ENCODE measurements around the gene RAI14. TPM values are rescaled to one million over a fixed set of nuclear protein-coding genes. Genes with fewer than 3 reads are reported as not detected.
"Not testable (repeated sequence)": the region's sequence is repeated elsewhere in the genome, so short reads cannot be mapped to it uniquely, and the experiment has no call there.

Gene RAI14
- total RNA-seq, 1 donor from 2014 or later = 307 TPM

DNA sequence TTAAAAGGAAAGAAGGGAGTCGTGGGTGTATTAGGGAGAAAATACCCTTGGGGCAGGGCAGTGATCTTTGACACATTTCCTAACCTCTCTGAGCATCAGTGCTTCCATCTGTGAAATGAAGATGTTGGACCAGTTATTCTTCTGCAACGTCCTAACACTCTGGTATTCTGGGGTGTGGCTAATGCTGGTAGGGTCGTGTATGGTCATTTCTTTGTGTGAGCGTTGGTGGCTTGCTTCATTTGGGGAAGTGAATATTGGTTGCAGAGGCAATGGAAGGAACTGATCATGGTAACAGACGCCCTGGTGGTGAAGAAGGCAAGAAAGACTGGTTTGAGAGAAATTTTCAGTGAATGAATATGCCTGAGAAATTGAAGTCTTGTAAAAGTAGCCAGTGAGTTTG, 114.9 kb downstream of the RAI14 start:
- Histone ChIP-seq H3K4me2 (ENCODE audit: low read length) (no peak overlapping the region), H3K27ac (ENCODE audit: low read depth, low read length) (no peak overlapping the region), H3K4me3 (ENCODE audit: insufficient read depth, low read depth, low read length) (no peak overlapping the region), H3K27me3 (ENCODE audit: insufficient read depth, low read length) (no peaks in the 10 kb centered on the region), H3K9ac (ENCODE audit: low read length) (no peak overlapping the region), H3K36me3 (ENCODE audit: insufficient read depth, low read length) (peaks cover 21% of the 10 kb centered on the region), H2AFZ (ENCODE audit: low read depth, low read length) (no peak overlapping the region), H3K79me2 (ENCODE audit: insufficient read depth, low read length) (peaks cover 81% of the 10 kb centered on the region), H3K4me1 (ENCODE audit: insufficient read depth, low read length) (no peaks in the 10 kb centered on the region), H3K9me3 (ENCODE audit: insufficient read depth, low read depth, low read length) (no peaks in the 10 kb centered on the region), H4K20me1 (ENCODE audit: insufficient read depth, low read length) (peaks cover 61% of the 10 kb centered on the region)
- DNase-seq (ENCODE audit: low read depth) (no peak), FAIRE-seq (no peak)
- TF ChIP-seq, protein P1, sequence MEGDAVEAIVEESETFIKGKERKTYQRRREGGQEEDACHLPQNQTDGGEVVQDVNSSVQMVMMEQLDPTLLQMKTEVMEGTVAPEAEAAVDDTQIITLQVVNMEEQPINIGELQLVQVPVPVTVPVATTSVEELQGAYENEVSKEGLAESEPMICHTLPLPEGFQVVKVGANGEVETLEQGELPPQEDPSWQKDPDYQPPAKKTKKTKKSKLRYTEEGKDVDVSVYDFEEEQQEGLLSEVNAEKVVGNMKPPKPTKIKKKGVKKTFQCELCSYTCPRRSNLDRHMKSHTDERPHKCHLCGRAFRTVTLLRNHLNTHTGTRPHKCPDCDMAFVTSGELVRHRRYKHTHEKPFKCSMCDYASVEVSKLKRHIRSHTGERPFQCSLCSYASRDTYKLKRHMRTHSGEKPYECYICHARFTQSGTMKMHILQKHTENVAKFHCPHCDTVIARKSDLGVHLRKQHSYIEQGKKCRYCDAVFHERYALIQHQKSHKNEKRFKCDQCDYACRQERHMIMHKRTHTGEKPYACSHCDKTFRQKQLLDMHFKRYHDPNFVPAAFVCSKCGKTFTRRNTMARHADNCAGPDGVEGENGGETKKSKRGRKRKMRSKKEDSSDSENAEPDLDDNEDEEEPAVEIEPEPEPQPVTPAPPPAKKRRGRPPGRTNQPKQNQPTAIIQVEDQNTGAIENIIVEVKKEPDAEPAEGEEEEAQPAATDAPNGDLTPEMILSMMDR (IDR thresholded peaks at IDR 0.05; ENCODE audit: insufficient read depth, low read depth, low read length) = no peak
- no peak for TF ChIP-seq EZH2 (IDR thresholded peaks at IDR 0.05; ENCODE audit: insufficient read depth, low read length)
- no peak overlapping the region for H3K27ac Mint-ChIP-seq (ENCODE audit: unreplicated experiment)
- H3K4me1 Mint-ChIP-seq (ENCODE audit: low read depth, unreplicated experiment) = no peaks in the 10 kb centered on the region
- H3K9me3 Mint-ChIP-seq (ENCODE audit: unreplicated experiment) = peaks cover 11% of the 10 kb centered on the region
- no peaks in the 10 kb centered on the region for H3K27me3 Mint-ChIP-seq (ENCODE audit: low read depth, unreplicated experiment)
- no peak overlapping the region for H3K4me3 Mint-ChIP-seq (ENCODE audit: unreplicated experiment)
- H3K36me3 Mint-ChIP-seq (ENCODE audit: low read depth, unreplicated experiment) = peaks cover 50% of the 10 kb centered on the region

DNA sequence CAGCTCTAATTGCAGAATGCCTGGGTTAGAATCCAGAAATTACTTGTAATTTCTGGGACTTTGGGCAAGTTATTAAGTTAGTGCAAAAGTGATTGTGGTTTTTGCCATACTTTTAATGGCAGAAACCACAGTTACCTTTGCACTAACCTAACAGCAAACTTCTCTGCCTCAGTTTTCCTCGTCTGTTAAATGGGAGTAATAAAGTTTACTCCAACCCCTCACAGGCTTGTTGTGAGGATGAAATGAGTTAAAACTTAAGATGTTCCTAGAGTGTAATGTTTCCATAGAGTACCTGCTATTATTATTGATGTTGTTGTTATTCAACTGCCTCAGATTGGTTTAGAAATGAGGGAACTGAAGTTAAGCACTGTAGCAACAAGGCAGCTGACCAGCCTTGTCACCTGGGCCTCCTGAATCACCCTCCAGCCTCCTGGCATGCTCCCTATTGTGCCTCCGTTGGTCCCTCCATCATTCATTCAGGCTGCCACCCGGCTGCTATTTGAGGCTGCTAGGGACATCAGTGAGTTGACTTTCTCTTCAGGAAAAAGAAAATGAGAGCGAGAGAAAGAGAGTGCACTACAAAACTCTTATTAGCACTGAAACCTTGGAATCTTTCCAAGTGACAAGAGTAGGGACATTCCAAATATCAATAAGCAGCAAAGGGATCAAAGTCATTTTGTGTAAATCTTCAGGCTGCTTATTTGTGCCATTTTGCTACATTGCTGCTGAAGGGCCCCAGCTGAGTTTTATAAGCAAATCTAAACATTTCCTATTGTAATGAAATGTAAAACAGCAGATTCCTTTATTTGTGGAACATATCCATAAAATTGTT, 116.4 kb downstream of the RAI14 start:
- H3K4me1 ChIP-seq (ENCODE audit: insufficient read depth, low read length) = no peaks in the 10 kb centered on the region
- H3K9ac ChIP-seq (ENCODE audit: low read length) = no peak overlapping the region
- H3K9me3 ChIP-seq (ENCODE audit: insufficient read depth, low read depth, low read length) = no peaks in the 10 kb centered on the region
- H4K20me1 ChIP-seq (ENCODE audit: insufficient read depth, low read length) = peaks cover 69% of the 10 kb centered on the region
- peaks cover 40% of the 10 kb centered on the region for H3K36me3 Mint-ChIP-seq (ENCODE audit: low read depth, unreplicated experiment)
- peaks cover 76% of the 10 kb centered on the region for H3K79me2 ChIP-seq (ENCODE audit: insufficient read depth, low read length)
- no peak overlapping the region for H3K27ac ChIP-seq (ENCODE audit: low read depth, low read length)
- no peak overlapping the region for H3K27ac Mint-ChIP-seq (ENCODE audit: unreplicated experiment)
- no peak overlapping the region for H3K4me2 ChIP-seq (ENCODE audit: low read length)
- no peak overlapping the region for H3K4me3 Mint-ChIP-seq (ENCODE audit: unreplicated experiment)
- peaks cover 8% of the 10 kb centered on the region for H3K9me3 Mint-ChIP-seq (ENCODE audit: unreplicated experiment)
- DNase-seq (ENCODE audit: low read depth) (no peak), FAIRE-seq (no peak)
- H3K4me3 ChIP-seq (ENCODE audit: insufficient read depth, low read depth, low read length) = no peak overlapping the region
- no peak overlapping the region for H2AFZ ChIP-seq (ENCODE audit: low read depth, low read length)
- no peak for TF ChIP-seq EZH2 (IDR thresholded peaks at IDR 0.05; ENCODE audit: insufficient read depth, low read length)
- TF ChIP-seq, protein P1 (IDR thresholded peaks at IDR 0.05; ENCODE audit: insufficient read depth, low read depth, low read length) = no peak
- H3K36me3 ChIP-seq (ENCODE audit: insufficient read depth, low read length) = peaks cover 19% of the 10 kb centered on the region
- H3K4me1 Mint-ChIP-seq (ENCODE audit: low read depth, unreplicated experiment) = no peaks in the 10 kb centered on the region
- no peaks in the 10 kb centered on the region for H3K27me3 ChIP-seq (ENCODE audit: insufficient read depth, low read length)
- no peaks in the 10 kb centered on the region for H3K27me3 Mint-ChIP-seq (ENCODE audit: low read depth, unreplicated experiment)

DNA sequence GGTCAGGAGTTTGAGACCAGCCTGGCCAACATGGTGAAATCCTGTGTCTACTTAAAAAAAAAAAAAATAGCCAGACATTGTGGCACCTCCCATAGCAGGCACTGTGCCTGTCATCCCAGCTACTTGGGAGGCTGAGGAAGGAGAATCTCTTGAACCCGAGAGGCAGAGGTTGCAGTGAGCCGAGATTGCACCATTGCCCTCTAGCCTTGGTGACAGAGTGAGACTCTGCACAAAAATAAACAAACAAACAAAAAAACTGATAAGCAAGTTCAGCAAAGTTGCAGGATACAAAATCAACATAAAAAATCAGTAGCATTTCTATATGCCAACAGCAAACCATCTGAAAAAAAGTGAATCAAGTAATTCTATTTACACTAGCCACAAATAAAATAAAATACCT, 118.0 kb downstream of the RAI14 start:
- TF ChIP-seq, protein P1 (IDR thresholded peaks at IDR 0.05; ENCODE audit: insufficient read depth, low read depth, low read length) = no peak
- no peak for TF ChIP-seq EZH2 (IDR thresholded peaks at IDR 0.05; ENCODE audit: insufficient read depth, low read length)
- Histone ChIP-seq H3K4me1 (ENCODE audit: insufficient read depth, low read length) (no peaks in the 10 kb centered on the region), H3K4me3 (ENCODE audit: insufficient read depth, low read depth, low read length) (no peak overlapping the region), H3K36me3 (ENCODE audit: insufficient read depth, low read length) (peaks cover 11% of the 10 kb centered on the region), H4K20me1 (ENCODE audit: insufficient read depth, low read length) (peaks cover 68% of the 10 kb centered on the region), H3K79me2 (ENCODE audit: insufficient read depth, low read length) (peaks cover 61% of the 10 kb centered on the region), H3K27ac (ENCODE audit: low read depth, low read length) (no peak overlapping the region), H3K27me3 (ENCODE audit: insufficient read depth, low read length) (no peaks in the 10 kb centered on the region), H2AFZ (ENCODE audit: low read depth, low read length) (no peak overlapping the region), H3K4me2 (ENCODE audit: low read length) (no peak overlapping the region), H3K9ac (ENCODE audit: low read length) (no peak overlapping the region), H3K9me3 (ENCODE audit: insufficient read depth, low read depth, low read length) (no peaks in the 10 kb centered on the region)
- Mint-ChIP-seq H3K27me3 (ENCODE audit: low read depth, unreplicated experiment) (no peaks in the 10 kb centered on the region), H3K36me3 (ENCODE audit: low read depth, unreplicated experiment) (peaks cover 32% of the 10 kb centered on the region), H3K27ac (ENCODE audit: unreplicated experiment) (no peak overlapping the region), H3K9me3 (ENCODE audit: unreplicated experiment) (peaks cover 8% of the 10 kb centered on the region), H3K4me3 (ENCODE audit: unreplicated experiment) (no peak overlapping the region), H3K4me1 (ENCODE audit: low read depth, unreplicated experiment) (no peaks in the 10 kb centered on the region)
- FAIRE-seq (no peak), DNase-seq (ENCODE audit: low read depth) (no peak)

DNA sequence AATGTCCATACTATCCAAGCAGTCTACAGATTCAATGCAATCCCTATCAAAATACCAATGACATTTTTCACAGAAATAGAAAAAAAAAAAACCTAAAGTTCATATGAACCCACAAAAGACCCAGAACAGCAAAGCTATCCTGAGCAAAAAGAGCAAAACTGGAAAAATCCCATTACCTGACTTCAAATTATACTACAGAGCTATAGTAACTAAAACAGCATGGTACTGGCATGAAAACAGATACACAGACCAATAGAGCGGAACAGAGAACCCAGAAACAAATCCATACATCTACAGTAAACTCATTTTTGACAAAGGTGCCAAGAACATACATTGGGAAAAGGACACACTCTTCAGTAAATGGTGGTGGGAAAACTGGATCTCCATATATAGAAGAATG, 118.5 kb downstream of the RAI14 start:
- Histone ChIP-seq H3K36me3 (ENCODE audit: insufficient read depth, low read length) (peaks cover 11% of the 10 kb centered on the region), H4K20me1 (ENCODE audit: insufficient read depth, low read length) (peaks cover 66% of the 10 kb centered on the region), H3K79me2 (ENCODE audit: insufficient read depth, low read length) (peaks cover 56% of the 10 kb centered on the region)
- H3K4me3 ChIP-seq (ENCODE audit: insufficient read depth, low read depth, low read length); H3K4me2 ChIP-seq (ENCODE audit: low read length); FAIRE-seq; H3K9ac ChIP-seq (ENCODE audit: low read length); H3K4me1 Mint-ChIP-seq (ENCODE audit: low read depth, unreplicated experiment); H3K27me3 Mint-ChIP-seq (ENCODE audit: low read depth, unreplicated experiment); H3K9me3 Mint-ChIP-seq (ENCODE audit: unreplicated experiment); H3K9me3 ChIP-seq (ENCODE audit: insufficient read depth, low read depth, low read length); H3K27ac Mint-ChIP-seq (ENCODE audit: unreplicated experiment); H2AFZ ChIP-seq (ENCODE audit: low read depth, low read length); H3K4me3 Mint-ChIP-seq (ENCODE audit: unreplicated experiment); H3K27ac ChIP-seq (ENCODE audit: low read depth, low read length); DNase-seq (ENCODE audit: low read depth); H3K4me1 ChIP-seq (ENCODE audit: insufficient read depth, low read length); H3K27me3 ChIP-seq (ENCODE audit: insufficient read depth, low read length): not testable (repeated sequence)
- H3K36me3 Mint-ChIP-seq (ENCODE audit: low read depth, unreplicated experiment) = peaks cover 35% of the 10 kb centered on the region

Data from astrocyte (in vitro differentiated cells and primary cell).